A204.1 (cell line): ENCODE measurements around the gene CPM.

Experiments
- FAIRE-seq: peaks from 2 replicates; lab custom pipeline; 2012; peaks lifted over from hg19 to GRCh38; lab: Jason Lieb, UNC

The CPM gene

DNA sequence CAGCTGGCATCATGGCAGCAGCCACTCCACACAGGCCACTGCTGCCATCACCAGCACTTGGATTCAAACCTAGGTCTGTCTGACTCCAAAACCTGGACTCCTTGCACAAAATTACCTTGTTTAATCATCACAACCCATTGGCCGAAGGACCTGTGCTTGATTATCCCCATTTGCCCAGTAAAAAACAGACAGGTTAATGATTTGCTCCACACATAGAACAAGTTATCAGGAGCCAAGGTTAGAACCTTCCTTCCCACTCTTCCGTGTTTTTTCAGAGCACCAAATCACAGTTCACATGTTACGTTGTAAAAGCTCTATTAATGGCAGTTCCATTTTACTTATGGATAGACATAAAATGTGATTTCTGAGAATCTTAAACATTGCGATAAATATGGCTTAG is 23.5 kb upstream of the CPM start:
- no peak for FAIRE-seq

DNA sequence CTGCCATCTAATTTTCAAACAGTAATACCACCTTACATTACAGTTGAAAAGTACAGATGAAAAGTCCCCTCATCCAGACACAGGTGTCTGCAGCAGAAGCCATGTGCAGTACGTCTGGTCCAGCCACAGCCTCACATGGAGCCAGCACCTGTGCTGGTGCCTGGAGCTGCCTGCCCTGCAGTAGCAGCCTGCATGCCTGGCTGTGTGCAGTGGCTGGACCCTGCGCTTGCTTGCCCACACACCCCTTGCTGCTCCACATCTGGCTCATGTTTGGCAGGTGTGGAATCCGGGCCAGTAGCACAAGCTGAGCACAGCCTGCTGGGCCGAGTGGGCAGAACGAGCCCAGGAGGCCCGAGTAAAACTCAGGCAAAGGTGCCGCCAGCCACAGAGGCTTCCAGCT is 21.8 kb upstream of the CPM start:
- no peak for FAIRE-seq

DNA sequence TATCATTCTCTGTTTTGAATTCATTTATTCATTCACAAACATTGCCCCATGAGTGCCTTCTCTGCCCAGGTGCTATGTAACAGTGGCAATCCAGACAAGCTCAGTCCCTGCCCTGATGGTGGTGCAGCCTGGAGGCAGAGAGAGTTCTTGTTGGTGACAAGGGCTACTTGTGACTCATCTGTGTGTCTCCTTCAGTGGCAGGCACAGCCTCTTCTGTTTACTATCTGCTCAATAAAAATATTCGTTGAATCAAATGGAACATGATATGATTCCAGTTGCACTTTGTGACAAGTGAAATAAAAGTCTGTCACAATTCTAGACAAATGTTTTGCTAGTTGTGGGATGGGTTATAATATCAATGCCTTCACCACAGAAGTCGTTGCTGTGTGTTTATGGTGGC is 20.6 kb upstream of the CPM start:
- FAIRE-seq, result no peak

DNA sequence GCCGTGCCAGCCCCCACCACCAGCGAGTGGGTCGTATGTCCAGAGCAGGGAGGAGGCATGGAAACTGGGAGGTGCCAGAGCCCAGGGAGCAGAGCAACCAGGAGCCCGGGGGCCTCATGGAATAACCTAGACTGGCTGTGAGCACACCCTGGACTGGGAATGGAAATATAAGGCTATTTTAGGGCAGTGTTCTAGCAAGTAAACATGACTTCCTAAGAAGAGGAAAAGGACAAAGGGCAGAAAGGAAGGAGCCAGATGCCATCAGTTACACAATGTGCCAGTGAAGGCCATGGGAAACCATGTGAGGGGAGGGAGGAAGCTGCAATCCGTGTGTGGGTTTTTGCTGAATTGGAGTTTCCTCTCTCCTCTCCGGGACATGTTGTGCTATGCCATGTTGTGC is 18.7 kb upstream of the CPM start:
- no peak for FAIRE-seq

DNA sequence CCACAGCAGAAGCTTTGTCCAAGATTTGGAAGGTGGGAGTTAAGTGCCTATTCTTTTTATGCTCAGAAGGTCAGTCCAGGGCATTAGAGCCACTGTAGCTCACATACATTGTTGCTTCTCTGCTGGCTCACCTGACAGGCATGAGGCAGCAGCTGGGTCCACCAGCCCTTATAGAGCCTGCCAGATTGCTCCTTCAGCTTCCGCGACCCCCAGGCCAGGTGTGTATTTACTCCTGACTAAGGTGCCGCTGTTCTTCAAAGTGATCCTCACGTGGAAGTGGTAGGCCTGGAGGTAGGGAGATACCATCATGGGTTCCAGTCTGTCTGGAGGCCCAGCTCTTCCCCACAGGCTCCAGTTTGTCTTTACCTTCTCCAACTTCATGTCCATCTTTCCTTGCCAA is 17.5 kb upstream of the CPM start:
- FAIRE-seq, result no peak

DNA sequence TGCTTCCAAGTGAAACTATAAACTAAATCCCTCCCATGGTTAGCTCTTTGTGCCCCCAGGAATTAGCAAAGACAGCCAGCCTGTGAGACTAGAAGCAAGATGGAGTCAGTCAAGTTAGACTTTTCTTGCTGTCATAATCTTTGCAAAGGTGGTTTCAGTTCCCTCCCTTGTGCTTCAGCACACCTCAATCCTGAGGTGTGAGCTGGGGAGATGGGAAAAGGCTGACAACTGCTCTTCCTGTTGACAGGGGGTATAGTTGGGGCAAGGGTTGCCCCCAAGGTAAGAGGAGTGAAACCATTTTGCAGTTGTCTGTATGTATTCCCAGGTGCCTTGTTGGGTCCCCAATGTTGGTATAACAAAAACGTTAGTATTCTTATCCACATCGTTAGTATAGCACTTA is 12.3 kb upstream of the CPM start:
- FAIRE-seq, result no peak

DNA sequence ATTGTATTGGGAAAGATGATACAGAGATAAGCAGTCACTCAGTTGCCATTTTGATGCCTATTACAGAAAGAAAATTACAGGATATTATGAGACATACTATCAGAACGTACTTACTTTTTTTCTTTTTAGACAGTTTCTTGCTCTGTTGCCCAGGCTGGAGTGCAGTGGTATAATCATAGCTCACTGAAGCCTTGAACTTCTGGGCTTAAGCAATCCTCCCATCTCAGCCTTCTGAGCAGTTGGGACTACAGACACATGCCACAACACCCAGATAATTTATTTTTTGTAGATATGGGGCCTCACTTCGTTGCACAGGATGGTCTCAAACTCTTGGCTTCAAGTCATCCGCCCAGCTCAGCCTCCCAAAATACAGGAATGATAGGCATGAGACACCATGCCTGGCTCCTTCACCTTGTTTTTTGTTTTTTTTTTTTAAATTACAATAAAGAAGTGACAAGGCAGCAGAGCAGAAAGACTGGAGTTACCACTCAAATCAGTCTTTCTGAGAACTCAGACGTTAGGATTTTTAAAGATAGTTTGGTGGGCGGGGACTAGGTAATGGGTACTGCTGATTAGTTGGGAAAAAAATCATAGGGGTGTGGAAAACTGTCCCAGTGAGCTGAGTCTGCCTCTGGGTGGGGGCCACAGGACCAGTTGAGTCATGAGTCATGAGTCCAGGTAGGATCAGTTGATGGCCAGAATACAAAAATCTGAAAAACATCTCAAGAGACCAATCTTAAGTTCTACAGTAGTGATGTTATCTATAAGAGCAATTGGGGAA is 11.5 kb upstream of the CPM start:
- no peak for FAIRE-seq

DNA sequence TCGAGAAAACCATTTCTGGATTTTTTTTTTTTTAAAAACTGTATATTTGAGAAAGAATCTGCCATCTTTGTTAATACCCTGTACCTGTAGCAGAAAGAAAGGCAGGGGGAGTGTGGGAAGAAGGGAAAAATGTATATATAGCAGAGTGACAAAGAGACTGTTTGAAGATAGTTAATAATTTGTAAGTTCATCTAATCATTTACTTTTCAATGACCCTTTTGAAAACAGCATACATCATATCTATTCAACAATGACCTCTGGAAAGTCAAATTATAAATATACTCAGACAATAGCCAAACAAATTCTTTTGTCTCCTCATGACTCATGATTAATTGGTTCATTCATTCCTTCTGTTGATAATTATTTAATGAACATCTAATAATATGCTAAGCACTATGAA is 10.9 kb upstream of the CPM start:
- FAIRE-seq, result no peak

DNA sequence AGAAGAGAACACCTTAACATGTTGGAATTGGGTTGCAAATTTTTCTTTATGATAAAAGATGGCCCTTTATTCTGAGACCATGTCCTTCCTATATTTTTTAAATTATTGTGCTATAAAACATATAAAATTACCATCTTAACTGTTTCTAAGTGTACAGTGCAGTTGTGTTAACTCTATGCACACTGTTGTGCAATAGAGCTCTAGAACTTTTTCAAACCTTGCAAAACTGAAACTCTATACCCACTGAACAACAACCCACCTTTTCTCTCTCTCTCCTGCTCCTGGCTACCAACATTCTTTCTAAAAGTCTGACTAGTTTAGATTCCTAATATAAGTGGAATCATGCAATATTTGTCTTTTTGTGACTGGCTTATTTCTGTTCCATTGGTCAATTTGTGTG is 7.8 kb upstream of the CPM start:
- FAIRE-seq, result no peak

DNA sequence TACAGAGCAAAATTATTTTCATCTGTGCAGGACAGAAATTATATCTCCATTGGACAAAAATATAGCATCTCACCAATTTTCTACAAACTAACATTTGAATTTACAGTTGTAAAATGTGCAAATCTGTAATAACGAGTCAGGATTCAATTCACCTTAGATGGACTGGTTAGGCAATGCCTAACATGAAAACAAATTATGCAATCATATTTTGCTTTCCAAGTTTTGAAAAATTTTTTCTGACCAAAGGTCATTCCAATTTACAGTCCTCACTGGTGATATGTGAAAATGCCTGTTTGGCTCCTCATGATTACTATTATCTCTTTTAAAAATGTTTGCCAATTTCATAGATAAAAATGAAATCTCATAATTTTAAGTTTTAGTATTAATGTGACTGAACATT is 6.5 kb upstream of the CPM start:
- no peak for FAIRE-seq

DNA sequence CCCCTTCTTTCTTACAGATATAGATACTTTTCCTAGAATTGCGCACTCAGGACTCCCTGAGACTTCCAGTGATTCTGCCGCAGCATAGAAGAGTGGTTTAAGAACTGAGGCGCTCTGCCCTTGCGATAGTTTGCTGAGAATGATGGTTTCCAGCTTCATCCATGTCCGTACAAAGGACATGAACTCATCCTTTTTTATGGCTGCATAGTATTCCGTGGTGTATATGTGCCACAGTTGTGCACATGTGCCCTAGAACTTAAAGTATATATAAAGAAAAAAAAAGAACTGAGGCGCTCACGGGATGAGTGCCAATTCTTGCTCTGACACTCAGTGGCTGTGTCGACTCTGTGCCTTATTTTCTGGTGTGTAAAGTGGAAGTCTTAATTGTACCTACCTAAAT is 1.4 kb upstream of the CPM start:
- FAIRE-seq, result no peak

DNA sequence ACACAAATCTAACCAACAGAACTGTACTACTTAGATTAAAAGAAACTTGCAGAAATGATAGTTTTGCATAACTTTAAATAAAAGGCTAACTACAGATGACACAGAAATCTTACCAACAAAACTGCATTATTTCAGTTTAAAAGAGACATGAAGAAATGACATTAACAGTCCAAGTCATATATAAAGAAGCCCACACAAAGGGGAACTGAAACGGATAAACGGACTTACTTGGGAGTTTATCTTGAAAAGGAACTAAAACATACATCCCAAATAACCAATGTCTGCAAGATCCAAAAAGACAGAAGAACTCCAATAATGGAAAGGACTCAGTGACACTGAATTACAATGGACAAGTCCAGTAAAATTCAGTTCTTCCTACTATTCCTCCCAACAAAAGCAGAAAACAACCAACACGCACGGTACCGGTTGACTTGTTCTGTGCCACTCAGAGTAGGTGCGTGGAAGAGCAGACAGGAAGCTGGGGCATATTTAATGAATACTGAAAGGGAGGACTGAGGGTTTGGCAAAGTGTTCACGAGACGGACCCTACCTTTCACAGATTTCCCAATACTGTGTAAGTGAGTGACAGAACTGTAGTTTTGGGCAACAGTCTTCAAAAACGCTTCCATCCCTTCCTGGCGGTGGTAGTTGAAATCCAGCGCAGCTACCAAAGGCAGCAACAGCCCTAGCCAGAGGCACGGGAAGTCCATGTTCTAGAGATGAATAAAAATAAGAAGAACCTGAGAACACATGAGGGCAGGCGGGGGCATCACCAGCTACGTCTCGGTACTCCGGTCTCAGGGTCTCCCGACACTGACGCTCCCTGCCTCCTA is 627 bp downstream of the CPM start:
- no peak for FAIRE-seq

DNA sequence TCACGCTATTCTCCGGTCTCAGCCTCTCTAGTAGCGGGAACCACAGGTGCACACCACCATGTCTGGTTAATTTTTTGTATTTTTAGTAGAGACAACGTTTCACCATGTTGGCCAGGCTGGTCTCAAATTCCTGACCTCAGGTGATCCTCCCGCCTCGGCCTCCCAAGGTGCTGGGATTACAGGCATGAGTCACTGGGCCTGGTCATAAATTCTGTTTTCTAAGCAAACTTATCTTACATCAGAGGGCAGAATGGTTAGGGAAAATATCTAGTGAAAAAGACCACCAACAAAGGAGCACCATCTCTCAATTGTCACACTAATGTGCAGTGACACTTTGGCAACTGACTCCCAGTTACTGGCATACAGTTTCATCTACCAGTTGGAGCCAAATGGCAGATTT is 2.8 kb downstream of the CPM start:
- FAIRE-seq, result no peak

DNA sequence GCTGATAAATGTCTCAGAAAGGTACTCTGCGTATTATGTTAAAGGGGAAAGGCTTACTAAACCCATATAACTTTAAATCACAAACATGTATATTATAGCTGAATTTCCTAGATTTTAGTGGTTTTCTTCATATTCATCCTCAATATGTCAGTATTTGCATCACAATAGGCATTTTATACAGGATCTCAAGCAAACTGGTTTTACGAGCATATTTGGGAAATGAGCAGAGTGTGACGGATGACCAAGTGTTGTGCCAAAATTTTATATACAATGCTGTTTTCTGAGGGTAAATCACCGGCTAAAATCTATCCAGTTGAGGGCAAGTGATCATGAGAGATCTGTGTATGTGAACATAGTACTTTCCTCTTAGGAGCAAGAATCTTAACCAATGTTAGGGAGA is 8.4 kb downstream of the CPM start:
- FAIRE-seq, result no peak

DNA sequence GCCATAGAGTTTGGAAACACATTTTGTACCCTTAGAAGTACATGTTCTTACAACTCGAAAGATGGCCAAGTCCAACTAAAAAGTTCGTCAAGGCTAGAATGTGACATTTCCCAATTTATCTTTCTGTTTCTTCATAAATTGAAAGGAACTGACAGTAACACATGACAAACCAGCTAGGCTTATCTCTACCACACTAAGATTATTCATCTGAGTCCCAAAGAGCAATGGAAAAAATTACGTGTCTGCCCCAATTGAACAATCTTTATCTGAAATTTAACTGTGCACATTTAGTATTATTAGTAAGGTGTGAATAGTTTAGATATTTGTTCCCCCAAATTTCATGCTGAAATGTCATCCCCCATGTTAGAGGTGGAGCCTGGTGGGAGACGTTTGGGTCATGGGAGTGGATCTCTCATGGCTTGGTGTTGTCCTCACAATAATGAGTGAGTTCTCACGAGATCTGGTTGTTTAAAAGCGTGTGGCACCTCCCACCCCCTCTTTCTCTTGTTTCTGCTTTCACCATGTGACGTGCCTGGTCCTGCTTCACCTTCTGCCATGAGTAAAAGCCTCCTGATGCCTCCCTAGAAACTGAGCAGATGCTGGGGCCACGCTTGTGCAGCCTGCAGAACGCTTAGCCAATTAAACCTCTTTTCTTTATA is 13.3 kb downstream of the CPM start:
- no peak for FAIRE-seq

DNA sequence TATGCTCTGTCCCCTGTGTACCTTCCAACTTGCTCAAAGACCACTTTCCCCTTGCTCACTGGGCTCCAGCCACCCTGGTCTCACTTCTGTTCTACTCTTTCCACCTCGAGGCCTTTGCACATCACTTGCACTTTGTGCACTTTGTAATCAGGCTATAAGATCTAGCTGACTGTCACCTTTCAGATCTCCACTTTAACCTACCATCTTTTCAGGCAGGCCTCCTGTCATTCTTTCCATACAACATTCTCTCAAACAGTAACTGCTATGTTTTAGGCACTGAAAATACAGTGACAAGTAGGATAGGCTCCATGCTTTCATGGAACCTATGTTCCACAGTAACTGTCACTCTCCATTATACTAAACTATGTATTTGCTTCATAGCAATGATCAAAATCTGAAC is 14.0 kb downstream of the CPM start:
- no peak for FAIRE-seq

DNA sequence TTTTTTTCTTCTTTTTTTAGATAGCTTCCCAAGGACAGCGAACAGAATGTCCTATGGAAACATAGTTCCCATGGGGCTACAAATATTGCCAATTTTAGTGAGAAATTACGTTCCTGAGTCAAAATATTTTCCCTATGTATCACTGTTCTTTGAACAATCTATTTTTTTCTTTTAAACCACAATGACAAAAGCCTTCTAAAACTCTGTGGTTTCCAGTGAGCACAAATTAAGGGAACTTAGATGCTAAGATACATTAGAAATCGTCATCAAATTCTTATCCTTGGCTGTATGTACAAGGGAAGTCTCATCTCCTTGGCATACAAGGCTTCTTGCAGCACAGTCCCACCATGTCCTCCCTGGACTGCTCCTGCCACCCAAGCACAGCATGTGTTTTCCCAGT is 17.9 kb downstream of the CPM start:
- FAIRE-seq, result no peak

DNA sequence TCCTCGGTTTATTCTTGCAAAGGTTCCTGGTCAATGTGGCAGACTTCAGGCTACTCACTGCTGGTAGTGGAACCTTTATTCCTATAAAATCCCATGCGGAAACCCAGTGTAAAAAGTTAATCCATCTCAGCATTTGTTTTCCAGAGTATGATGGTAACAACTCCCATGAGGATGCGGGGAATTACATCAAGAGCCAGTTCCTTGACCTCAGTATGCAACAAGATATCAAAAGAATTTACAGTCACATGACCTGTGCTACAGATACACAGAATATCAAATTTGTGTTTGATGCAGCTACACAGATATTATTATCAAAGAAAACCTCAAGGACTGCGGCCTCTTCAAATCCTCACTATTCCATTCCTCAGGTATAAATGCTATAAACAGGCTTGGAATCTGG is 19.3 kb downstream of the CPM start:
- FAIRE-seq, result no peak

DNA sequence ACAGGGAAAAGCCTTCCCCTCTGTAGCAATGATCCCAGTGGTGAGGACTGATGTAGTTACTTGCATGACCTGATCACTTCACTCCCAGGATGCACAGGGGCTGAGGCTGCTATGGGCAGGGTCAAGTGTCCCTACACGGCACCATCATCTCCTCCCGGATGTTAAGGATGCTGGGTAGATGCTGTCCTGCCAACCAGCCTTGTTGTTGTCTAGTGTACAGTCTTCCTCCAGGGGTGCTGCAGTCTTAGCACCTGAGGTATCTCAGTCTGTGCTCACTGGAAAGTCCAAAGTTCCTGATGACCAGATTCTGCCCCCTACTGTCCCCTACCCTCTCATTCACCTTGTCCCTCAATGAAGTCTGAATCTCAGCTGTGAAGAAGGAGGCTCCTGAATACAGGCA is 20.1 kb downstream of the CPM start:
- FAIRE-seq, result no peak

DNA sequence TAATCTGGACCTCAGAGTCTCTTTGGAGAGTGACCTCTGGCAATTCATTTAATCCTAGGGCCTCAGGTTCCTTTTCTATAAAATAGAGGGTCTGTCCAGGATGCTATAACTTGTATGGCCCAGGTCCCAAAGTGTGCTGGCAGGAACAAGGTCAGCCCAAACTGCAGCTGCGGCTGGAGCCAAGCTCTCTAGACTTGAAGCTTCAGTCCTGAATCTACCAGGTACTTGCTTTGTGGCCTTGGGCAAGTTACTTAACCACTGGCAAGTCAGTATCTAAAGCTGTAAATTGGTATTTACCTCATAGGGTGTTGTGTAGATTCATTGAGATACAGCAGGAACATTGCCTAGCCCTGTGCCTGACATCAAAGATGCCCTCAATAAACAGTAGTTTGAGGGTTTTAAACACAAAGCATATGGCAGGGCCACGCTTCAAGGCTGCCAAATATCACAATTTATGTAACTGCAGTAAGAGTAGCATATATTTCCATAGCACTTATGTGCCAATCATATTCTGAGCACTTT is 21.7 kb downstream of the CPM start:
- no peak for FAIRE-seq

DNA sequence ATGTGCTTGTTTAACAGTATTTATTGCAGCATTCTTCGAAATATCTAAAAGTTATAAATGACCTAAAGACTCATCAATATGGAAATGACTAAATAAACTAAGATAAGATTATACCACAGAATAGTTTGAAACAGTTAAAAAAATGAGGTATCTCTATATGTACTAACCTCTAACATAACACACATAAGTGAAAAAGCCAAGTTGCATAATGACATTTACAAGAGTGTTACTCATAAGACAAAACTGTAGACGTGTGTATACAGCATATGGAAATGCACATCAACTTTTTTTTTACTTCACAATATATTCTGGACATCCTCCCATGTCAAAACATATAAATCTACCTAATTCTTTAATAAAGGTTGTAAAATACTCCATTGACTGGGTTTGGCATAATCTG is 22.8 kb downstream of the CPM start:
- FAIRE-seq, result no peak

DNA sequence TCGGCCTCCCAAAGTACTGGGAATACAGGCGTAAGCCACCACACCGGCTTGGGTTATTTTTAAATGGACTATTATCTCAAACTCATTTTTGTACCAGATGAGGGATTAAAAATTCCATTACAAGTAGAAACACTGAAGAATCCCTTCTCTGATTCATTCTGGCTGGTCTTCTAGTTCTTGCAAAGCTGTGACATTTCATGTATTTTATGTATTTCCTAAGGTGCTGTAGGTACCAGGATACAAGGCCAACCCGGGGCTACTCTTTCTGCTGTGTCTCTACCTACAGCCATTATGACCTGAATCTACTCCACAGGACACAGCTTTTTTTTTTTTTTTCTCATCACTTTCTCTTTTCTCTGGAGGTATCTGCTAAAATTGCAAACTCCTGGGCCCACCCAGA is 24.9 kb downstream of the CPM start:
- FAIRE-seq, result no peak

DNA sequence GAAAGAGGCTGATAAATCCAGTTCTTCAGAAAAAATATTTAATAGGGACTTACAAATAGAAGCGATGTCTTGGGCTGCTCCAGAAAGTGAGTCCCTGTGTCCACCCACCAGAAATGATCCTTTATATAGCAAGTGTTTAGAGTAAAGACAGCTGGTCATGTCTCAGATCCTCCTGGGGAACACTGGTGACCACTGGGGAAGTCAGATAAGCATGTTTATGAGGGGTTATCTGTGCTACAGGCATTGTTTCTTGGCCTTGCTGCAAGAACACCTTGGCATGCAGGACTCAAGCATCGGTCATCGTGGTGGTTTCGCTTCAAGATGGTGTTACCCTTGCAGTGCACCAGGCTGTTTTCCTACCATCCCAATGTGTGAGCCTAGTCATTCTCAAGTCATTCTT is 27.2 kb downstream of the CPM start:
- no peak for FAIRE-seq
